GM12878 (cell line): Measurements from ENCODE around the gene CXXC4. TPM values are rescaled to one million over a fixed set of nuclear protein-coding genes. Genes with fewer than 3 reads are reported as not detected.

Source experiments
- BCL3 ChIP-seq: IDR thresholded peaks from 2 replicates; pipeline ENCODE4 v1.6.1; 2011; ENCODE audit warnings: borderline replicate concordance, low read depth, mild to moderate bottlenecking, moderate library complexity, low read length; ENCODE audit not compliant: insufficient read depth, poor library complexity, severe bottlenecking
- BCLAF1 ChIP-seq: fragments of 450-650 bp; IDR thresholded peaks from 2 replicates; pipeline ENCODE4 v1.6.1; 2017; ENCODE audit warnings: antibody characterized with exemption, mild to moderate bottlenecking, moderate library complexity
- BHLHE40 ChIP-seq, 2 experiments: fragments of 450-650 bp in 1 of 2; IDR thresholded peaks; 2 replicates each; pipeline ENCODE4 v1.6.1; 2011 to 2017; ENCODE audit warnings: low read depth in 2 of 2, borderline replicate concordance in 1 of 2, improper control_type of control experiment in 1 of 2, low read length in 1 of 2, mild to moderate bottlenecking in 1 of 2
- CEBPB ChIP-seq, 2 experiments: fragments of 150-350 bp in 1 of 2; IDR thresholded peaks; 2 replicates each; pipeline ENCODE4 v1.6.1; 2012 to 2014; ENCODE audit warnings: low read depth in 2 of 2, low read length in 2 of 2, borderline replicate concordance in 1 of 2, inconsistent platforms in 1 of 2
- CHD1 ChIP-seq: IDR thresholded peaks from 2 replicates; pipeline ENCODE4 v1.6.1; 2012; ENCODE audit warnings: low read depth, low read length, improper control_type of control experiment
- CHD4 ChIP-seq: fragments of 200-600 bp; sonication (generic); IDR thresholded peaks from 2 replicates; pipeline ENCODE4 v1.6.1; 2016; ENCODE audit warnings: mild to moderate bottlenecking
- CREM ChIP-seq: IDR thresholded peaks from 2 replicates; pipeline ENCODE4 v1.6.1; 2014; ENCODE audit warnings: antibody characterized with exemption, low read depth
- E4F1 ChIP-seq: fragments of 450-650 bp; IDR thresholded peaks from 2 replicates; pipeline ENCODE4 v1.6.1; 2018; ENCODE audit warnings: borderline replicate concordance, mild to moderate bottlenecking; ENCODE audit not compliant: partially characterized antibody
- EGR1 ChIP-seq, 2 experiments: IDR thresholded peaks; 1 replicate in 1 of 2; 2 replicates in 1 of 2; pipeline ENCODE4 v1.6.1; 2011 to 2012; ENCODE audit warnings: low read depth in 2 of 2, low read length in 2 of 2, borderline replicate concordance in 1 of 2, mild to moderate bottlenecking in 1 of 2, moderate library complexity in 1 of 2
- EP300 ChIP-seq, 2 experiments: fragments of 150-350 bp in 1 of 2; IDR thresholded peaks; 2 replicates each; pipeline ENCODE4 v1.6.1; 2011 to 2012; ENCODE audit warnings: low read depth in 2 of 2, low read length in 2 of 2, borderline replicate concordance in 1 of 2, improper control_type of control experiment in 1 of 2, inconsistent platforms in 1 of 2; ENCODE audit not compliant: control insufficient read depth in 1 of 2
- IKZF2 ChIP-seq, 2 experiments: fragments of 450-650 bp; IDR thresholded peaks; 2 replicates each; pipeline ENCODE4 v1.6.1; 2017; ENCODE audit warnings: mild to moderate bottlenecking in 2 of 2, moderate library complexity in 2 of 2
- JUND ChIP-seq: IDR thresholded peaks from 2 replicates; pipeline ENCODE4 v1.6.1; 2012; ENCODE audit warnings: low read depth, mild to moderate bottlenecking, low read length, improper control_type of control experiment, moderate library complexity
- KAT2A ChIP-seq: conservative IDR thresholded peaks from 2 replicates; pipeline ENCODE4 v1.6.1; 2011; ENCODE audit warnings: low read depth, low read length; ENCODE audit not compliant: control insufficient read depth
- MEF2A ChIP-seq: IDR thresholded peaks from 2 replicates; pipeline ENCODE4 v1.6.1; 2011; ENCODE audit warnings: low read depth, mild to moderate bottlenecking, low read length, moderate library complexity; ENCODE audit not compliant: insufficient read depth
- NFXL1 ChIP-seq: fragments of 450-650 bp; IDR thresholded peaks from 2 replicates; pipeline ENCODE4 v1.6.1; 2017; ENCODE audit warnings: antibody characterized with exemption, mild to moderate bottlenecking, borderline replicate concordance
- POLR2AphosphoS2 ChIP-seq: IDR thresholded peaks from 2 replicates; pipeline ENCODE4 v1.6.1; 2011; ENCODE audit warnings: low read depth, mild to moderate bottlenecking, low read length, improper control_type of control experiment, moderate library complexity
- POLR2AphosphoS5 ChIP-seq: IDR thresholded peaks from 2 replicates; pipeline ENCODE4 v1.6.1; 2011; ENCODE audit warnings: mild to moderate bottlenecking, low read length, inconsistent platforms
- RAD51 ChIP-seq: fragments of 450-650 bp; IDR thresholded peaks from 2 replicates; pipeline ENCODE4 v1.6.1; 2016; ENCODE audit warnings: moderate library complexity, mild to moderate bottlenecking, inconsistent platforms
- RELB ChIP-seq: fragments of 450-650 bp; IDR thresholded peaks from 2 replicates; pipeline ENCODE4 v1.6.1; 2017; ENCODE audit warnings: low read depth, mild to moderate bottlenecking, moderate library complexity
- RUNX3 ChIP-seq: IDR thresholded peaks from 2 replicates; pipeline ENCODE4 v1.6.1; 2012; ENCODE audit warnings: low read length, inconsistent platforms
- polyA plus RNA-seq, 11 experiments: library from polyadenylated mRNA; depleted of rRNA in 4 of 11; unstranded in 6 of 11; stranded (reverse) in 5 of 11; fragments of >200 nt; fragmentation: Nextera tagmentation in 4 of 11; fragmentation: Illumina TruSeq in 1 of 11; extraction: Ambion mirVana in 4 of 11; extraction: Trizol in 1 of 11; gene quantifications; 1 replicate in 1 of 11; 2 replicates in 10 of 11; pipeline versions ENCODE4 v1.2.1 to v1.2.3, GENCODE V29; 2011 to 2016; ENCODE audit warnings: inconsistent platforms in 2 of 11, missing spikeins in 2 of 11, low read depth in 1 of 11
- total RNA-seq, 4 experiments: library from RNA; depleted of rRNA in 3 of 4; stranded (reverse); fragments of >200 nt in 3 of 4; fragmentation: Illumina TruSeq in 1 of 4; extraction: Trizol in 1 of 4; gene quantifications; 2 replicates each; pipeline versions ENCODE4 v1.2.1 to v1.2.3, GENCODE V29; 2013 to 2021

CXXC4 gene
- total and polyA plus RNA-seq, 10 of the 15 experiments (the other 5 are each of a cell fraction or from before 2014, with no cell fraction given): 4.2 to 17.0 (median 7.8) TPM

GRCh38 chr4:104492183-104492771, 2.4 kb downstream of the CXXC4 start (continued):
- TF ChIP-seq RELB (peak; percentile 18; the same call in 1 of the 2 replicates), BHLHE40 (IDR thresholded peaks at IDR 0.05; ENCODE audit: borderline replicate concordance in 1 of 2, low read depth in 2 of 2, low read length in 1 of 2) (peak in 1 of 2 experiments; percentile 26; a peak in 2 of 4 replicates), BCLAF1 (no peak), POLR2AphosphoS5 (peak; percentile 70), BCL3 (no peak), CHD4 (no peak), RAD51 (no peak), CEBPB (IDR thresholded peaks at IDR 0.05; ENCODE audit: borderline replicate concordance in 1 of 2, low read depth in 2 of 2, low read length in 2 of 2) (no peak), RUNX3 (peak; percentile 64), EP300 (IDR thresholded peaks at IDR 0.05; ENCODE audit: borderline replicate concordance in 1 of 2, control insufficient read depth in 1 of 2, low read depth in 2 of 2, low read length in 2 of 2) (peak in 1 of 2 experiments; percentile 36; a peak in 1 of 4 replicates), CREM (0 out of 2 replicates have a peak, but pooled peaks have one; percentile 30), KAT2A (no peak), IKZF2 (IDR thresholded peaks at IDR 0.05) (peak; percentile 79 to 89), NFXL1 (no peak), EGR1 (IDR thresholded peaks at IDR 0.05; ENCODE audit: borderline replicate concordance in 1 of 2, low read depth in 2 of 2, low read length in 2 of 2) (0 out of 3 replicates have a peak, but pooled peaks of 1 of the 2 experiments have one; percentile 37), MEF2A (0 out of 2 replicates have a peak, but pooled peaks have one; percentile 44), E4F1 (no peak), JUND (no peak), CHD1 (0 out of 2 replicates have a peak, but pooled peaks have one; percentile 64), POLR2AphosphoS2 (peak; percentile 32; the same call in 1 of the 2 replicates)
